Astrocyte of the cerebellum (primary cell): ENCODE data around the gene DMKN.

Experiments used
- DNase-seq: peaks from one replicate; pipeline ENCODE4 v3.0.0-alpha.2; 2011; ENCODE audit warnings: low read depth
- H3K4me3 ChIP-seq: 2 replicates; pipeline ENCODE4 v1.5.1; 2011; ENCODE audit warnings: mild to moderate bottlenecking, low read depth, low read length, moderate library complexity
- CTCF ChIP-seq: IDR thresholded peaks from 2 replicates; pipeline ENCODE4 v1.5.1; 2012; ENCODE audit warnings: low read length, low read depth, moderate library complexity, mild to moderate bottlenecking; ENCODE audit errors: missing control alignments
- in situ Hi-C: cut with HindIII; loops from 2 replicates; pipeline ENCODE4 v1.10.0; 2017; ENCODE audit warnings: low sequenced_read_pairs

The DMKN gene

GRCh38 chr19:35459414-35460082, 53.9 kb downstream of the DMKN start:
- H3K4me3 ChIP-seq = no peak overlapping the region
- in situ Hi-C loops = no loop called here
- no peak for DNase-seq

GRCh38 chr19:35458731-35459391, 54.6 kb downstream of the DMKN start:
- in situ Hi-C loops = no loop called here
- TF ChIP-seq CTCF = no peak
- no peak overlapping the region for H3K4me3 ChIP-seq
- no peak for DNase-seq

More at GRCh38 chr19:35459414-35460082, 53.9 kb downstream of the DMKN start:
- TF ChIP-seq CTCF = no peak

- no peak for DNase-seq
- in situ Hi-C loops = no loop called here
- TF ChIP-seq CTCF = no peak
- H3K4me3 ChIP-seq = no peak overlapping the region
Observed at GRCh38 chr19:35458192-35458591, 55.3 kb downstream of the DMKN start.

- in situ Hi-C loops = no loop called here
- no peak overlapping the region for H3K4me3 ChIP-seq
- DNase-seq = no peak
- no peak for TF ChIP-seq CTCF
Observed at GRCh38 chr19:35457173-35457572, 56.3 kb downstream of the DMKN start.

- no peak for DNase-seq
- TF ChIP-seq CTCF = no peak
- in situ Hi-C loops = no loop called here
- H3K4me3 ChIP-seq = no peak overlapping the region
Observed at GRCh38 chr19:35455616-35456201, 57.7 kb downstream of the DMKN start.

GRCh38 chr19:35454663-35455062, 58.8 kb downstream of the DMKN start:
- in situ Hi-C loops = no loop called here
- no peak overlapping the region for H3K4me3 ChIP-seq
- DNase-seq = no peak

More at GRCh38 chr19:35454663-35455062, 58.8 kb downstream of the DMKN start:
- TF ChIP-seq CTCF = no peak
